ENCODE measurements around the gene CDKN1C. TPM values are rescaled to one million over a fixed set of nuclear protein-coding genes. Genes with fewer than 3 reads are reported as not detected.

CDKN1C gene
- total RNA-seq, 1 donor from 2014 or later: 37.7 TPM

- no peak for DNase-seq
- no peak for ATAC-seq (ENCODE audit: poor library complexity)
Observed at GRCh38 chr11:2924821-2925675, 39.5 kb upstream of the CDKN1C start.

GRCh38 chr11:2924381-2924780, 38.8 kb upstream of the CDKN1C start:
- no peak for DNase-seq
- peak; percentile 22 for ATAC-seq (ENCODE audit: poor library complexity)
- intact Hi-C loops (cut with DNase I): no loop called here

More at GRCh38 chr11:2924821-2925675, 39.5 kb upstream of the CDKN1C start:
- intact Hi-C loops (cut with DNase I): no loop called here

- intact Hi-C loops (cut with DNase I): no loop called here
- DNase-seq: no peak
- ATAC-seq (ENCODE audit: poor library complexity): no peak
Observed at GRCh38 chr11:2923446-2924375, 38.1 kb upstream of the CDKN1C start.

- intact Hi-C loops (cut with DNase I): no loop called here
- ATAC-seq (ENCODE audit: poor library complexity) (no peak), DNase-seq (no peak)
Observed at GRCh38 chr11:2922655-2923054, 37.1 kb upstream of the CDKN1C start.

- intact Hi-C loops (cut with DNase I): no loop called here
- ATAC-seq (ENCODE audit: poor library complexity) (no peak), DNase-seq (no peak)
Observed at GRCh38 chr11:2921742-2922493, 36.3 kb upstream of the CDKN1C start.

GRCh38 chr11:2921261-2921660, 35.7 kb upstream of the CDKN1C start:
- no peak for ATAC-seq (ENCODE audit: poor library complexity)
- intact Hi-C loops (cut with DNase I): no loop called here
- DNase-seq: no peak

GRCh38 chr11:2920343-2920742, 34.8 kb upstream of the CDKN1C start:
- intact Hi-C loops (cut with DNase I): no loop called here
- ATAC-seq (ENCODE audit: poor library complexity) (no peak), DNase-seq (no peak)

- intact Hi-C loops (cut with DNase I): no loop called here
- no peak for ATAC-seq (ENCODE audit: poor library complexity)
- DNase-seq: no peak
Observed at GRCh38 chr11:2919837-2920236, 34.3 kb upstream of the CDKN1C start.

- intact Hi-C loops (cut with DNase I): no loop called here
- DNase-seq: no peak
- ATAC-seq (ENCODE audit: poor library complexity): no peak
Observed at GRCh38 chr11:2919188-2919587, 33.6 kb upstream of the CDKN1C start.

GRCh38 chr11:2917842-2918490, 32.4 kb upstream of the CDKN1C start:
- no peak for DNase-seq
- ATAC-seq (ENCODE audit: poor library complexity): no peak
- intact Hi-C loops (cut with DNase I): no loop called here

- ATAC-seq (ENCODE audit: poor library complexity): no peak
- DNase-seq: no peak
- intact Hi-C loops (cut with DNase I): no loop called here
Observed at GRCh38 chr11:2916892-2917645, 31.5 kb upstream of the CDKN1C start.

GRCh38 chr11:2916114-2916891, 30.7 kb upstream of the CDKN1C start:
- no peak for ATAC-seq (ENCODE audit: poor library complexity)

GRCh38 chr11:2915473-2915872, 29.9 kb upstream of the CDKN1C start:
- intact Hi-C loops (cut with DNase I): no loop called here
- DNase-seq (no peak), ATAC-seq (ENCODE audit: poor library complexity) (no peak)

More at GRCh38 chr11:2916114-2916891, 30.7 kb upstream of the CDKN1C start:
- intact Hi-C loops (cut with DNase I): no loop called here
- DNase-seq: no peak

GRCh38 chr11:2914455-2915195, 29.1 kb upstream of the CDKN1C start:
- intact Hi-C loops (cut with DNase I): no loop called here
- peak; percentile 87 for DNase-seq

GRCh38 chr11:2913776-2914175, 28.2 kb upstream of the CDKN1C start:
- no peak for DNase-seq

More at GRCh38 chr11:2914455-2915195, 29.1 kb upstream of the CDKN1C start:
- peak; percentile 80 for ATAC-seq (ENCODE audit: poor library complexity)

GRCh38 chr11:2913019-2913431, 27.4 kb upstream of the CDKN1C start:
- no peak for DNase-seq
- intact Hi-C loops (cut with DNase I): no loop called here
- no peak for ATAC-seq (ENCODE audit: poor library complexity)

More at GRCh38 chr11:2913776-2914175, 28.2 kb upstream of the CDKN1C start:
- intact Hi-C loops (cut with DNase I): no loop called here
- no peak for ATAC-seq (ENCODE audit: poor library complexity)

Data from Right ventricle myocardium superior (tissue), 1 donor.